ENCODE results near the gene DGAT2L6. TPM values are rescaled to one million over a fixed set of nuclear protein-coding genes. Genes with fewer than 3 reads are reported as not detected.
"Not testable (repeated sequence)": the region's sequence is repeated elsewhere in the genome, so short reads cannot be mapped to it uniquely, and the experiment has no call there.

Gene DGAT2L6
- polyA plus RNA-seq, 1 donor from 2014 or later = not detected

DNA sequence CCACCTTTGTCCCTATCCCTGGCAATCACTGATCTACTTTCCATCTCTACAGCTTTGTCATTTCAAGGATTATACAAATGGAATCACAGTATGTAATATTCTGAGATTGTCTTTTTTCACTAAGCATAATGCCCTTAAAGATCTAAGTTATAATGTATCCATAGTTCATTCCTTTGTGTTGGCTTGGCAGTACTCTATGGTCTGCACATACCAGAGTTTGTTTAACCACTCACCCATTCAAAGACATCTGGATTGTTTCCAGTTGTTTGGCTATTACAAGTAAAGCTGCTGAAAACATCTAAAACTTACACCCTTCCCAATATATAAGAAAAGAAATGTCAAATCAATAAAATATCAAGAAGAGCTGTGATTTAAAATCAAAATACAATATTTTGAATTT is 31.2 kb downstream of the DGAT2L6 start:
- no peak overlapping the region for H3K27ac ChIP-seq (ENCODE audit: low read length)
- no peak overlapping the region for H3K4me2 ChIP-seq (ENCODE audit: low read length)
- no peak overlapping the region for H3K9ac ChIP-seq (ENCODE audit: low read length)
- H3F3A ChIP-seq (ENCODE audit: insufficient read depth, low read length, poor library complexity, severe bottlenecking) = no peaks in the 10 kb centered on the region
- no peak overlapping the region for H3K4me3 ChIP-seq (ENCODE audit: low read length)
- H3K27me3 ChIP-seq (ENCODE audit: insufficient read depth, low read depth, low read length) = no peaks in the 10 kb centered on the region
- no peaks in the 10 kb centered on the region for H3K79me2 ChIP-seq (replicated peaks; ENCODE audit: insufficient read depth, low read length)
- no peaks in the 10 kb centered on the region for H3K36me3 ChIP-seq (ENCODE audit: insufficient read depth, low read length)
- no peak overlapping the region for H2AFZ ChIP-seq (ENCODE audit: low read depth, low read length)
- H3K9me3 ChIP-seq (ENCODE audit: low read length) = no peaks in the 10 kb centered on the region
- TF ChIP-seq MXI1 (conservative IDR thresholded peaks at IDR 0.05; ENCODE audit: poor library complexity, severe bottlenecking) (no peak), POLR2AphosphoS5 (IDR thresholded peaks at IDR 0.05) (no peak), EP300 (conservative IDR thresholded peaks at IDR 0.05; ENCODE audit: poor library complexity, severe bottlenecking) (no peak), SMC3 (conservative IDR thresholded peaks at IDR 0.05; ENCODE audit: poor library complexity) (no peak), RAD21 (conservative IDR thresholded peaks at IDR 0.05) (no peak), EZH2 (IDR thresholded peaks at IDR 0.05; ENCODE audit: borderline replicate concordance, insufficient read depth, low read length, poor library complexity, severe bottlenecking) (no peak), TAF1 (IDR thresholded peaks at IDR 0.05; ENCODE audit: low read depth) (no peak)
- TF ChIP-seq, protein P1, sequence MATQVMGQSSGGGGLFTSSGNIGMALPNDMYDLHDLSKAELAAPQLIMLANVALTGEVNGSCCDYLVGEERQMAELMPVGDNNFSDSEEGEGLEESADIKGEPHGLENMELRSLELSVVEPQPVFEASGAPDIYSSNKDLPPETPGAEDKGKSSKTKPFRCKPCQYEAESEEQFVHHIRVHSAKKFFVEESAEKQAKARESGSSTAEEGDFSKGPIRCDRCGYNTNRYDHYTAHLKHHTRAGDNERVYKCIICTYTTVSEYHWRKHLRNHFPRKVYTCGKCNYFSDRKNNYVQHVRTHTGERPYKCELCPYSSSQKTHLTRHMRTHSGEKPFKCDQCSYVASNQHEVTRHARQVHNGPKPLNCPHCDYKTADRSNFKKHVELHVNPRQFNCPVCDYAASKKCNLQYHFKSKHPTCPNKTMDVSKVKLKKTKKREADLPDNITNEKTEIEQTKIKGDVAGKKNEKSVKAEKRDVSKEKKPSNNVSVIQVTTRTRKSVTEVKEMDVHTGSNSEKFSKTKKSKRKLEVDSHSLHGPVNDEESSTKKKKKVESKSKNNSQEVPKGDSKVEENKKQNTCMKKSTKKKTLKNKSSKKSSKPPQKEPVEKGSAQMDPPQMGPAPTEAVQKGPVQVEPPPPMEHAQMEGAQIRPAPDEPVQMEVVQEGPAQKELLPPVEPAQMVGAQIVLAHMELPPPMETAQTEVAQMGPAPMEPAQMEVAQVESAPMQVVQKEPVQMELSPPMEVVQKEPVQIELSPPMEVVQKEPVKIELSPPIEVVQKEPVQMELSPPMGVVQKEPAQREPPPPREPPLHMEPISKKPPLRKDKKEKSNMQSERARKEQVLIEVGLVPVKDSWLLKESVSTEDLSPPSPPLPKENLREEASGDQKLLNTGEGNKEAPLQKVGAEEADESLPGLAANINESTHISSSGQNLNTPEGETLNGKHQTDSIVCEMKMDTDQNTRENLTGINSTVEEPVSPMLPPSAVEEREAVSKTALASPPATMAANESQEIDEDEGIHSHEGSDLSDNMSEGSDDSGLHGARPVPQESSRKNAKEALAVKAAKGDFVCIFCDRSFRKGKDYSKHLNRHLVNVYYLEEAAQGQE (IDR thresholded peaks at IDR 0.05; ENCODE audit: borderline replicate concordance) = no peak
- TF ChIP-seq, protein P2, sequence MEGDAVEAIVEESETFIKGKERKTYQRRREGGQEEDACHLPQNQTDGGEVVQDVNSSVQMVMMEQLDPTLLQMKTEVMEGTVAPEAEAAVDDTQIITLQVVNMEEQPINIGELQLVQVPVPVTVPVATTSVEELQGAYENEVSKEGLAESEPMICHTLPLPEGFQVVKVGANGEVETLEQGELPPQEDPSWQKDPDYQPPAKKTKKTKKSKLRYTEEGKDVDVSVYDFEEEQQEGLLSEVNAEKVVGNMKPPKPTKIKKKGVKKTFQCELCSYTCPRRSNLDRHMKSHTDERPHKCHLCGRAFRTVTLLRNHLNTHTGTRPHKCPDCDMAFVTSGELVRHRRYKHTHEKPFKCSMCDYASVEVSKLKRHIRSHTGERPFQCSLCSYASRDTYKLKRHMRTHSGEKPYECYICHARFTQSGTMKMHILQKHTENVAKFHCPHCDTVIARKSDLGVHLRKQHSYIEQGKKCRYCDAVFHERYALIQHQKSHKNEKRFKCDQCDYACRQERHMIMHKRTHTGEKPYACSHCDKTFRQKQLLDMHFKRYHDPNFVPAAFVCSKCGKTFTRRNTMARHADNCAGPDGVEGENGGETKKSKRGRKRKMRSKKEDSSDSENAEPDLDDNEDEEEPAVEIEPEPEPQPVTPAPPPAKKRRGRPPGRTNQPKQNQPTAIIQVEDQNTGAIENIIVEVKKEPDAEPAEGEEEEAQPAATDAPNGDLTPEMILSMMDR (IDR thresholded peaks at IDR 0.05; ENCODE audit: poor library complexity, severe bottlenecking) = no peak
- H4K20me1 ChIP-seq (ENCODE audit: insufficient read depth) = no peaks in the 10 kb centered on the region
- H3K9me2 ChIP-seq (ENCODE audit: insufficient read depth, low read length) = no peaks in the 10 kb centered on the region

DNA sequence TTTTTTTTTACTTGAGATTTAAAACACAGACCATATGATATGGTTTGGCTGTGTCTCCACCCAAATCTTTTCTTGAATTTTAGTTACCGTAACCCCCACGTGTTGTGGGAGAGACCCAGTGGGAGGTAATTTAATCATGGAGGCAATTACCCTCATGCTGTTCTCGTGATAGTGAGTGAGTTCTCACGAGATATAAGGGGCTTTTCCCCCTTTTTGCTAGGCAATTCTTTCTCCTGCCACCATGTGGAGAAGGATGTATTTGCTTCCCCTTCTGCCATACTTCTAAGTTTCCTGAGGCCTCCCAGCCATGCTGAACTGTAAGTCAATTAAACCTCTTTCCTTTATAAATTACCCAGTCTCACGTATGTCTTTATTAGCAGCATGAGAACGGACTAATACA is 32.3 kb downstream of the DGAT2L6 start:
- H3K4me3 ChIP-seq (ENCODE audit: low read length); H3K4me2 ChIP-seq (ENCODE audit: low read length); H3K27ac ChIP-seq (ENCODE audit: low read length); H3K9me2 ChIP-seq (ENCODE audit: insufficient read depth, low read length); H4K20me1 ChIP-seq (ENCODE audit: insufficient read depth); H3K79me2 ChIP-seq (replicated peaks; ENCODE audit: insufficient read depth, low read length); H3K9ac ChIP-seq (ENCODE audit: low read length); H3K9me3 ChIP-seq (ENCODE audit: low read length); H2AFZ ChIP-seq (ENCODE audit: low read depth, low read length); H3K36me3 ChIP-seq (ENCODE audit: insufficient read depth, low read length); H3K27me3 ChIP-seq (ENCODE audit: insufficient read depth, low read depth, low read length); H3F3A ChIP-seq (ENCODE audit: insufficient read depth, low read length, poor library complexity, severe bottlenecking): not testable (repeated sequence)
